GM13977 (cell line): Measurements from ENCODE around the gene BPHL.
"Not testable (repeated sequence)": the region's sequence is repeated elsewhere in the genome, so short reads cannot be mapped to it uniquely, and the experiment has no call there.

Experiments used
- DNase-seq: peaks from one replicate; pipeline ENCODE4 v3.0.0; 2012; ENCODE audit warnings: low spot score
- in situ Hi-C: fragments of 300-500 bp; cut with MboI; formaldehyde crosslinking; loops from one replicate; pipeline ENCODE4 v1.12.0; 2022; ENCODE audit warnings: low sequenced_read_pairs, low pct_unique_long_range_greater_than_20kb, mixed read lengths, inconsistent platforms; ENCODE audit not compliant: unreplicated experiment
- TF ChIP-seq, protein P1 (sequence below): IDR thresholded peaks from 2 replicates; pipeline ENCODE4 v1.5.1; 2012; ENCODE audit warnings: mild to moderate bottlenecking, control low read depth; ENCODE audit not compliant: insufficient read depth; ENCODE audit errors: extremely low read depth, missing control alignments

The BPHL gene

DNA sequence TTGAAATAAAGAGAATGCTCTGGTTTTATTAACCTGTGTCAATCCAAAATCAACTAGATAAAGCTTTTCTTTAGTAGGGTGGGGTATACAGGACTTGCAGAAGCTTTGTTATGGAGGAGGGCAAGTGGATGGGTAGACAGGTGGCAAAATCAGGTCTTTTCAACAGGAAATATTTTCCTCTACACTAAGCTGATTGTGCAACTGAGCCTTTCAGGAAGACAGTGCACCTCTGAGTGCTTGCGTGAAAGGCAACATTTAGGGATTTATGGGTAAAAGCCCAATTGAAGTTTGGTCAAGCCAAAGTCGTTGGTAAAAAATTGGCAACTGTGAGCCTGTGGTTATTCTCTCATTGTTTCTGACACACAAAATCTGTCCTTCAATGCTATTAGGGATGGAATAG, 62.6 kb downstream of the BPHL start:
- in situ Hi-C loops = no loop called here
- no peak for DNase-seq
- TF ChIP-seq, protein P1, sequence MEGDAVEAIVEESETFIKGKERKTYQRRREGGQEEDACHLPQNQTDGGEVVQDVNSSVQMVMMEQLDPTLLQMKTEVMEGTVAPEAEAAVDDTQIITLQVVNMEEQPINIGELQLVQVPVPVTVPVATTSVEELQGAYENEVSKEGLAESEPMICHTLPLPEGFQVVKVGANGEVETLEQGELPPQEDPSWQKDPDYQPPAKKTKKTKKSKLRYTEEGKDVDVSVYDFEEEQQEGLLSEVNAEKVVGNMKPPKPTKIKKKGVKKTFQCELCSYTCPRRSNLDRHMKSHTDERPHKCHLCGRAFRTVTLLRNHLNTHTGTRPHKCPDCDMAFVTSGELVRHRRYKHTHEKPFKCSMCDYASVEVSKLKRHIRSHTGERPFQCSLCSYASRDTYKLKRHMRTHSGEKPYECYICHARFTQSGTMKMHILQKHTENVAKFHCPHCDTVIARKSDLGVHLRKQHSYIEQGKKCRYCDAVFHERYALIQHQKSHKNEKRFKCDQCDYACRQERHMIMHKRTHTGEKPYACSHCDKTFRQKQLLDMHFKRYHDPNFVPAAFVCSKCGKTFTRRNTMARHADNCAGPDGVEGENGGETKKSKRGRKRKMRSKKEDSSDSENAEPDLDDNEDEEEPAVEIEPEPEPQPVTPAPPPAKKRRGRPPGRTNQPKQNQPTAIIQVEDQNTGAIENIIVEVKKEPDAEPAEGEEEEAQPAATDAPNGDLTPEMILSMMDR = no peak

DNA sequence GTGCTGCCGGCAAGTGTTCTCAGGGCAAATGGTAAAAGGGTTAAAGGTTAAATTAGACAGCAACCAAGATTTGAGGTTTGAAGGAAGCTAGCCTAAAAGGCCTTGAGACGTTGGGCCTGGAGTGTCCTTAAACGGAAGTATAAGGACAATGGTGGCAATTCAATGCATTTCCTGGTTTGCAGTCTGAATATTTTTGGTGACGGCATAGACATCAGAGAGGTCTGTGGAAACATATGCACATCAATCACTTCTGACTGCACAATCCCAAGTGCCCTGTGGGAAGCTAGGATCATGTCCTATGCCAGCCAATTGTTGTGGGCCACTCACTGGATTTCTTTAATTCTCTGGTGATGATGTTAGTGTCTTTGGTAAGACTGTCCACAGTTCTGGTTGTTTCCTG, 64.6 kb downstream of the BPHL start:
- TF ChIP-seq, protein P1 = no peak
- DNase-seq = no peak
- in situ Hi-C loops = no loop called here

DNA sequence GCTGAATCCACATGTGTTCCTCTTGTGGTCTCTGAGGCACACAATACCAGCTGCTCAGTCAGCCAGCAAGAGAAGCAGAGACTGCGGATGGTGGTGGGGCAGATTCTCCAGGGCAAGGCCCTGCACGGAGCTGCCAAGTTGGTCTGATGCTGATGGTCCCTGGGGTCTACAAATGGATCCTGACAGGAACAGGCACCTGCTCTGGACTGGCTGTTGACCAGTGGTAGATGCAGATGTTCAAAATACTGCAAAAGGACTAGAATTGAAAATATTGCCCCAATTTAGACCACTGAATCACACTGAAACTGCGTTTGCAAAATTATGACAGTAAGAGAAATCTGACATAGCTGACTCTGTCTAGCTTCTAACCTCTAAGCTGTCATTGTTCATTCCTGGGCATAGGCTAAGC, 68.5 kb downstream of the BPHL start:
- in situ Hi-C loops = no loop called here
- DNase-seq = no peak
- TF ChIP-seq, protein P1 = no peak

DNA sequence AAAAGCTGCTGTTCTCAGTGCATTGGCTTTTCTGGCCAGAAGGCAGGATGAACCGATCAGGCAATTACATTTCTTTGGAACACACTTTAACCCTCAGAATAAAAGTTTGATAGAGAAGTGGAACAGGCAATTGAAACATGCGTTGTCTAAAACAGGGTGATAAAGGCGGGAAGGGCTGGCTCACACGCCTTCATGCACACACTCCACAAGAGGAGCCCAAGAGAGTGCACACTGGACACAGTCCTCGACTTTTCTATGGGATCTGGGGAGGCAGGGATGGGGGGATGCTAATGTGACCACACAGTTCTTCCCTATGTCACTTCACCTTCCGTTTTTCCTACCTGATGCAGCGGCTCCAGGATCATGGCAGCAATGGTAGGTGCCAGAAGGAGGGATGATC, 69.8 kb downstream of the BPHL start:
- DNase-seq = no peak
- TF ChIP-seq, protein P1 = no peak
- in situ Hi-C loops = no loop called here

DNA sequence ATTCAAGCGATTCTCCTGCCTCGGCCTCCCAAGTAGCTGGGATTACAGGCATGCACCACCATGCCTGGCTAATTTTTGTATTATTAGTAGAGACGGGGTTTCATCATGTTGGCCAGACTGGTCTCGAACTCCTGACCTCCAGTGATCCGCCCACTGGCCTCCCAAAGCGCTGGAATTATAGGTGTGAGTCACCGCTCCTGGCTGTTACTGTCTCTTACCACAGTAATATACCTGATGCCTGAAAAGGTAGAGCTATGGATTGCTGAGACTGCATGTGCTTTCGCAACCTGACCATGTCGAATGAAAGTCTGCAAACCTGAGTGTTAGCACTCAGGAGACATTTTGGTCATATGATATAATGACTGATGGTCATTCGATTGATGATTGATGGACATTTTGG, 70.7 kb downstream of the BPHL start:
- in situ Hi-C loops, DNase-seq: not testable (repeated sequence)

DNA sequence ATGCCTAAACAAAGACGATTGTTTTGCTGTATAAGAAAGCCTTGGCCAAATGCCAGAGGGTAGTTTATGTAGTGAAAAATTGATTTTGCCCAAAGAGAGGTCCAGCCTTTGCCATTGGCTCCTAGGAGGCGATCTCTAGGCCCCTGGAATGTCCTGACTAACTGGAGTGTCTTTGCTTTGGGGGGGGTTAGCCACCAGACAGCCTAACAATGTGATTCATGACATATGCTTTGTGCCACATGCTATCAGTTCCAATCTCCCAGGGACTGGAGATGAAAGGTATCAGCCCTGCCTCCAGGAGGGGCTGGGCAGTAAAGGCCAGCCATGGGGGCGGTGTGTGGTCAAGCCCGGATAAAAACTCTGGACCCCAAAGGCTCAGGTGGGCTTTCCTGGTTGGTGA, 71.5 kb downstream of the BPHL start:
- TF ChIP-seq, protein P1 = no peak
- no peak for DNase-seq
- in situ Hi-C loops = no loop called here

DNA sequence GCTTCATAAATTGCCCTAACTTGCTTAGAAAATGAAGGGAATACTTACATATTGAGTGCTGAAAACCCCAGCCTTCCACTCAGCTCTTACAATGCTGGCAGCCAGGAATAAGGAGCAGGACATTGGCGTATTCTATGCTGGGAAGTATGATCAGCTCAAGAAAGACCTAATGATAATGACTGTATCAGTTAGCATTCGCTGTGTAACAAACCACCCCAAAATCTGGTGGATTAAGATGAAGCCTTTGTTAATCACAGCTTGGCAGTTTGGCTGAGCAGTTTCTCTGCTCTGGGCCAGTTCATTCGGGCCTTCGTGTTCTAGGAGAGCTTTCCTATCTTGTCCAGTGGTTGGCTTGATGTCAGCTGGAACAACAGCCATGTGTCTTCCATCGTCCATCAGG, 72.3 kb downstream of the BPHL start:
- TF ChIP-seq, protein P1 = no peak
- no peak for DNase-seq
- in situ Hi-C loops = no loop called here
